ENCODE results near the gene INF2. TPM values are rescaled to one million over a fixed set of nuclear protein-coding genes. Genes with fewer than 3 reads are reported as not detected.
A peak's percentile ranks its signal among the peaks of the same experiment; 100 is the strongest.

Gene INF2
- total RNA-seq, 1 experiment from 2014 or later: 70.9 TPM

GRCh38 chr14:104697317-104697703 lies 7.9 kb downstream of the INF2 start:
- Histone ChIP-seq H3K27ac (ENCODE audit: low read depth, low read length, poor library complexity, severe bottlenecking) (peak overlapping the region; percentile 71), H3K27me3 (replicated peaks; ENCODE audit: insufficient read depth, low read depth, low read length, poor library complexity) (no peaks in the 10 kb centered on the region), H3K36me3 (ENCODE audit: insufficient read depth, low read length, poor library complexity, severe bottlenecking) (peaks cover 12% of the 10 kb centered on the region), H3K9me3 (ENCODE audit: low read depth, low read length, poor library complexity, severe bottlenecking) (no peaks in the 10 kb centered on the region), H3K4me1 (ENCODE audit: insufficient read depth, low read length, poor library complexity, severe bottlenecking) (peaks cover 29% of the 10 kb centered on the region), H3K4me3 (ENCODE audit: low read depth, low read length, poor library complexity, severe bottlenecking) (no peak overlapping the region)
- no TSS peak for BruUV-seq (replicated peaks)
- no peak for TF ChIP-seq EZH2 (IDR thresholded peaks at IDR 0.05; ENCODE audit: borderline replicate concordance, low read depth, low read length, poor library complexity, severe bottlenecking)
- no peak for TF ChIP-seq CTCF (conservative IDR thresholded peaks at IDR 0.05; ENCODE audit: low read depth, low read length)
- no peak for DNase-seq (ENCODE audit: low spot score)
- ChIA-PET POLR2A (ENCODE audit: low non-redundant PET) (no interaction called here), CTCF (no interaction called here)
- intact Hi-C loops (cut with micrococcal nuclease; ENCODE audit: unreplicated experiment): no loop called here

GRCh38 chr14:104697892-104698583 lies 8.6 kb downstream of the INF2 start:
- H3K4me1 ChIP-seq (ENCODE audit: insufficient read depth, low read length, poor library complexity, severe bottlenecking): peaks cover 29% of the 10 kb centered on the region
- no peaks in the 10 kb centered on the region for H3K9me3 ChIP-seq (ENCODE audit: low read depth, low read length, poor library complexity, severe bottlenecking)
- peaks cover 17% of the 10 kb centered on the region for H3K36me3 ChIP-seq (ENCODE audit: insufficient read depth, low read length, poor library complexity, severe bottlenecking)
- CTCF ChIA-PET: no interaction called here
- no peak overlapping the region for H3K27ac ChIP-seq (ENCODE audit: low read depth, low read length, poor library complexity, severe bottlenecking)
- DNase-seq (ENCODE audit: low spot score): no peak
- no TSS peak for BruUV-seq (replicated peaks)
- POLR2A ChIA-PET (ENCODE audit: low non-redundant PET): no interaction called here
- TF ChIP-seq CTCF (conservative IDR thresholded peaks at IDR 0.05; ENCODE audit: low read depth, low read length): no peak
- TF ChIP-seq EZH2 (IDR thresholded peaks at IDR 0.05; ENCODE audit: borderline replicate concordance, low read depth, low read length, poor library complexity, severe bottlenecking): no peak
- intact Hi-C loops (cut with micrococcal nuclease; ENCODE audit: unreplicated experiment): no loop called here
- no peak overlapping the region for H3K4me3 ChIP-seq (ENCODE audit: low read depth, low read length, poor library complexity, severe bottlenecking)
- H3K27me3 ChIP-seq (replicated peaks; ENCODE audit: insufficient read depth, low read depth, low read length, poor library complexity): no peaks in the 10 kb centered on the region

- CTCF ChIA-PET: no interaction called here
- Histone ChIP-seq H3K27ac (ENCODE audit: low read depth, low read length, poor library complexity, severe bottlenecking) (no peak overlapping the region), H3K27me3 (replicated peaks; ENCODE audit: insufficient read depth, low read depth, low read length, poor library complexity) (no peaks in the 10 kb centered on the region), H3K36me3 (ENCODE audit: insufficient read depth, low read length, poor library complexity, severe bottlenecking) (peaks cover 25% of the 10 kb centered on the region), H3K4me3 (ENCODE audit: low read depth, low read length, poor library complexity, severe bottlenecking) (no peak overlapping the region), H3K4me1 (ENCODE audit: insufficient read depth, low read length, poor library complexity, severe bottlenecking) (peaks cover 29% of the 10 kb centered on the region), H3K9me3 (ENCODE audit: low read depth, low read length, poor library complexity, severe bottlenecking) (no peaks in the 10 kb centered on the region)
- POLR2A ChIA-PET (ENCODE audit: low non-redundant PET): no interaction called here
- intact Hi-C loops (cut with micrococcal nuclease; ENCODE audit: unreplicated experiment): no loop called here
- BruUV-seq (replicated peaks): no TSS peak
- TF ChIP-seq CTCF (conservative IDR thresholded peaks at IDR 0.05; ENCODE audit: low read depth, low read length) (no peak), EZH2 (IDR thresholded peaks at IDR 0.05; ENCODE audit: borderline replicate concordance, low read depth, low read length, poor library complexity, severe bottlenecking) (no peak)
- DNase-seq (ENCODE audit: low spot score): no peak
Observed at GRCh38 chr14:104698688-104699425, 9.4 kb downstream of the INF2 start.
